Measurements from ENCODE around the gene RAB3IL1. TPM values are rescaled to one million over a fixed set of nuclear protein-coding genes. Genes with fewer than 3 reads are reported as not detected.

RAB3IL1 gene
- total RNA-seq, 1 donor from 2014 or later, result 3.7 TPM

GRCh38 chr11:61905801-61906521 is 11.4 kb downstream of the RAB3IL1 start:
- no peak for DNase-seq (ENCODE audit: extremely low read depth, low read depth, low spot score)

DNA sequence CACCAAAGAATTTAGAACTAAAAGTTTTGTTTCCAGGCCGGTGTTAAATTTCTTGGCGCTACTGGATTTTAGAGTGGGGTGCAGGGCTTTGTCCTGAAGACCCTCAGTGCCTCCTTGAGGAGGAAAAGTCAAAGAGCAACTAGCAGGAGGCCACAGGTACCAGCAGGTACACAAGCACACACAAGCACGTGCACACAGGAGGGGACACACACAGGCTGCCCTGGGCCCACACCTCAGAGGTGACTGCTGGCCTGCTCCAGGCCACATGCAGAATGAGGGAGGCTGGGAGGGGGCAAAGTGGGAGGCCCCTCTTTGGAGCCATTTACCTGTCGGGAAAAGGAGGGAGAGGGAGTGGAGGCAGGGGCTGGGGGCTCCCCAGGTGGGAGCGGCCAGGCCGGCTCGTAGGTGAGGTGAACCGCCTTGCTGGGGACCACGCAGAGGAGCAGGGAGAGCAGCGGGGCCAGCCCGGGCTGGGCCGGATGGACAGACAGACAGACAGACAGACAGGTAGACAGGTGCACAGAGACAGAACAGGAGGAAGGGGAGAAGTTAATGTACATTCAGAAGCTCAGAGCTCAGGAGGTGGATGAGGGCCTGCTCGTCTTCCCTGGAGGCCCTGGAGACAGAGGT is 12.2 kb downstream of the RAB3IL1 start:
- DNase-seq (ENCODE audit: extremely low read depth, low read depth, low spot score), result no peak

- no peak for DNase-seq (ENCODE audit: extremely low read depth, low read depth, low spot score)
Observed at GRCh38 chr11:61904539-61905048, 12.8 kb downstream of the RAB3IL1 start.

DNA sequence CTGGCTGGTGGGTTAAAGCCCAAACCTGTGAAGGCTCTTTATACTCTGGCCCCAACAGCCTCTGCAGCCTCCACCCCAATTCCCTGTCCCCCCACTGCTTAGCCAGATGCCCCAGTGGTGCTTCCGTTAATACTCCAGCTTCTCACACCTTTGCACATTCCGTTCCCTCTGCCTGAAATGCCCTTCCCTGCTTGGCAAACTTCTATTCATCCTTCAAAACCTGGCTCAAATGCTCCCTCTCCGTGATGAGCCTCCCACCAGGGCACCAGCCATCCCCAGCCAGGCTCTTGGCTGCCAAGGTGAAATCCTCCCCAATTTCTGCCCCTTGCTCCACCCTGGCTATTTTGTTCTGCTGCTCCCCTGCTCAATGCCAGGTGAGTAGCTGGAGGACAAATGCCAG is 13.5 kb downstream of the RAB3IL1 start:
- no peak for DNase-seq (ENCODE audit: extremely low read depth, low read depth, low spot score)

DNA sequence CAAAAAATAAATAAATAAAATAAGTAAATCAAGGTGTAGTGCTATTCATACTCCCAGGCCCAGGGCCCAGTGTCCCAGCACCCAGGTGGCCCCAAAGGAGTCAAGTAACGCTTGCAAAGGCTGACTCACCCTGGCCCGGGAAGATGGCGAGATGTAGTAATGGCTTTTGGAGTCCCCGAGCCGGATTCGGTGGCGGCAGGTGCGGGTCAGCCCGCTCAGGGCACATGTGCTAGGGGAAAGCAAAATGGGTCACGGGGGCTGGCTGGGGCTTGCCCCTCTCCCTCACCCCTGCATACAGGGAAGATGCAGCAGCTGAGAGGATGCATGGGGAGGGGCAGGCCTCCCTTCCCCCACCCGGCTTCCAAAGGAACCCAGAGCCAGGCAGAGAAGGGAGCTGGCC is 15.1 kb downstream of the RAB3IL1 start:
- DNase-seq (ENCODE audit: extremely low read depth, low read depth, low spot score), result no peak

DNA sequence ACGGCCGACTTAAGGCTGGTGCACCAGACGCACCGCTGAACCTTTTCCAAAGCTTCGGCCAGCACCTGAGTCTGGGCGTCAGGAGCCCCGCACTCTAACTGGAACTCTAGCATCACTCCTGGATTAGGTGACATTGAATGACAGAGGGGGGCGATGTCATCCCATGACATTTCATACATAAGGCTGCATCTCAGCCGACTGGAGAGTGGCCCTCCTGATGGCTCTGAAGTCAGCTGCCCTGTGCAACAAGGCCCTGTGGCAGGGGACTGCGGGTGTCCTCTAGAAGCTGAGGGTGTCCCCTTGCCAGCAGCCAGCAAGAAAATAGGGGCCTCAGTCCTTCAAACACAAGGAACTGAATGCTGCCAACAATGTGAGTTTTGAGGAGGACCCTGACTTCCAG is 16.0 kb downstream of the RAB3IL1 start:
- DNase-seq (ENCODE audit: extremely low read depth, low read depth, low spot score), result no peak

- DNase-seq (ENCODE audit: extremely low read depth, low read depth, low spot score), result no peak
Observed at GRCh38 chr11:61900251-61900650, 17.1 kb downstream of the RAB3IL1 start.

GRCh38 chr11:61899146-61899841 is 18.1 kb downstream of the RAB3IL1 start:
- DNase-seq (ENCODE audit: extremely low read depth, low read depth, low spot score), result no peak

- DNase-seq (ENCODE audit: extremely low read depth, low read depth, low spot score), result no peak
Observed at GRCh38 chr11:61898247-61898582, 19.2 kb downstream of the RAB3IL1 start.

DNA sequence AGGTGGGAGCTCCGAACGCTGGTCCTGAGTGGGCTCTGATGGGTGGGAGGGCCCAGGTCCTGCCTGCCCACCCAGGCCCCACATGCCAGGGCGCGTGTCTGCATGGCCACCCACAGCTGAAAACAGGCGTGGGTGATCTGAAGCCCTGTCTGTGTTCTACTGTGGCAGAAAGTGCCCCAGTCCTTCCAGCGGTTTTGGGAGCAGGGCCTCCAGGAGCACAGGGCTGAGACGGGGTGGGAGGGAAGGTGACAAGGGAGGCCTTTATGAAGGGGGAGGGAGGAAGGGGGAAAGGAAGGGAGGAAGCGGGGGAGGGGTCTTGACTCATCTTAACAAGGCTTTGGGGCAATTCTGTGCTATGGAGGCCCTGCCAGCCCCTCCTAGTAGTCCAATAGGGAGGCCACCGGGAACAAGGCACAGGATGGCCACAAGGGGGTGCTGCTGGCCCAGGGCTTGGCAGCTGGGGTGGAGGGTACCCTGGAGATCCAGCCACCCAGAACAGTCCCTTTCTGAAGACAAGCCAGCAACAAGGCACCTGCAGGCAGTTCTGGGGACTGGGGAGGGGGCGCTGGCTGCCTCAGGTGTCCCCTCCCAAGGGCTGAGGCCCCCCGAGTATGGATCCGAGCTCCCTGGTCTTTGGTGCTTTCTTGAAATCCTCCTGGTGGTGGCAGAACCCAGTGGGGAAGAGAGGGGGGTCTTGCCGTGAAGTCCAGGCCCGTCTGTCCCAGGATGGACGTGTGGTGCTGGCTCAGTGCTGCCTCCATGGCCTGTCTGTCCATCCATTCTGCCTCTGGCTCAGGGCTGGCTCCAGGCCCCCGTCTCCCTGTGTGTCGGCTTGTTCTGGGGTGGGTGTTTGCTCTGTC is 19.7 kb downstream of the RAB3IL1 start:
- DNase-seq (ENCODE audit: extremely low read depth, low read depth, low spot score), result no peak

GRCh38 chr11:61896665-61897386 is 20.5 kb downstream of the RAB3IL1 start:
- DNase-seq (ENCODE audit: extremely low read depth, low read depth, low spot score), result no peak

DNA sequence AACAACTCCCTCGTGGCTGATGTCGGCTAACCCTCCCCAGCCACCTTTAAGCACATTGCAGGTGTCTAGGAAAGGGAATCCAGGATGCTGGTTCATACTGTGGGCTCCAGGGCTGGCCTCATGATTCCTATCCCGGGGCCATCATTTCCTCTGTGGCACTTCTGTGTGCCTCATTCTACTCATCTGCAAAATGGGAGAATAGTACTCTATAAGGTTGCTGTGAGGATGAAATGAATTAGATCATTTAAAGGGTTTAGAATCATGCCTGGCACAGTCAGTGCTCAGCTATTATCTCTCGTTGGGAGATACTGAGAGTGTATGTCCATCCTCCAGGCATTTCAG is 21.7 kb downstream of the RAB3IL1 start:
- no peak for DNase-seq (ENCODE audit: extremely low read depth, low read depth, low spot score)

GRCh38 chr11:61895046-61895717 is 22.2 kb downstream of the RAB3IL1 start:
- DNase-seq (ENCODE audit: extremely low read depth, low read depth, low spot score), result no peak

- no peak for DNase-seq (ENCODE audit: extremely low read depth, low read depth, low spot score)
Observed at GRCh38 chr11:61893981-61894380, 23.4 kb downstream of the RAB3IL1 start.

- DNase-seq (ENCODE audit: extremely low read depth, low read depth, low spot score), result no peak
Observed at GRCh38 chr11:61892085-61892370, 25.3 kb downstream of the RAB3IL1 start.

- no peak for DNase-seq (ENCODE audit: extremely low read depth, low read depth, low spot score)
Observed at GRCh38 chr11:61891331-61892084, 25.9 kb downstream of the RAB3IL1 start, which contains the start of gene FADS3. FADS3 (minus strand) TSS chr11:61891545; CDS start chr11:61891381, 164 bp downstream.

DNA sequence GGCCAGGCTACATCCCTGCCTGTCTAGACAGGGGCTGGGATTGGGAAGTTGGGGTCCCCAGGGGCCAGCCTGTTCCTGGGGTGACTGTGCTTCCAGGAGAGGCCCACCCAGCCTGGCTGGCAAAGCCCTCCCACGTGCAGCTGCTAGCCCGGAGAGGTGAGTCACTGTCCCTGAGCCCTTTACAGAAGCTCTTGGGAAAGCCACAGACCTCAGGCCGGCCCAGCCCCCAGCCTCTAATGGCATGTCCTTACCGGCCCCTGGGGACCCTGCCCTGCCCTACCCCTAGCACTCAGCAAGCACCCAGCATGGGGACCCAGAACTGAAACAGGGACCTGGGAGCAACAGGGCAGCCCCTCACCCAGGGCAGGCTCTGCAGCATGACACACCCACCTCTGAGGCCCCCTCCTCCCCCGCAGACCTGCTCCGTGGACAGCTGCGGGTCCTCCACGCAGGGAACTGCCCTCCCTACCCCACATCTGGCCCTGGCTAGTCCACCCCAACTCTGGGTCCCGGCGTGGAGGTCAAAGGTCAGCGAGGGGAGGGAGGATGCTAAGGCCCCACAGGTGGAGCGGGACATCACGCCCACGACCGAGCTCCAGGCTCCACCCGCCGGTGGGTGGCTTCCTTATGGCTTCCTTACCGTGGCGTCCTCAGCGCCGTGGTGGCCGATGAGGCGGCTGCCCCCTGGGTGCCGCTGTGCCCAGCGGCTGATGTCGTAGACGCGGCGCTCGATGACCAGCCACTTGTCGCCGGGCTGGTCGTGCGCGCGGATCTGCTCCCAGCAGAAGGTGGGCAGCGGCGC is 26.6 kb downstream of the RAB3IL1 start:
- DNase-seq (ENCODE audit: extremely low read depth, low read depth, low spot score), result no peak

DNA sequence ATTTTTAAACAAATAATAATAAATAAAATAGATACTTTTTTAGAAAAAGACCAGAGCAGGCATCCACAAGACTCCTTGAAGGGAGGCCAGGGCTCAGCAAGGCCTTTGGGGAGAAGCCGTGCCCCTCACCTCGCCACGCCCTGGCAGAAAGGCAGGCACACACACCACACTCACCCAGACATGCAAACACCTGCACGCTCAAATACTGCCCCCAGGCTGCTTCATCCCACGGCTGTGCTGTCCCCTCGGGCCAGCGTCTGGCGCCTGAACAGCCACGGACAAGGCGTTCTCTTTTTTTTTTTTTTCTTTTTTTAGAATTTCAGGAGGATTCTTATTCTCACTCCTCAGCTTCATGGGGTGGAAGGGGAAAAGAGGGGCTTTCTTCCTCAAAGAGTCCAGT is 27.5 kb downstream of the RAB3IL1 start:
- DNase-seq (ENCODE audit: extremely low read depth, low read depth, low spot score), result no peak
